K562 (cell line): ENCODE results near the gene LHX3. TPM values are rescaled to one million over a fixed set of nuclear protein-coding genes. Genes with fewer than 3 reads are reported as not detected.

Experiments used
- MAFK ChIP-seq: IDR thresholded peaks from 2 replicates; pipeline ENCODE4 v1.6.1; 2011; ENCODE audit warnings: low read length, improper control_type of control experiment
- MEIS2 ChIP-seq: fragments of 450-650 bp; IDR thresholded peaks from 2 replicates; pipeline ENCODE4 v1.6.1; 2014; ENCODE audit warnings: mild to moderate bottlenecking; ENCODE audit not compliant: partially characterized antibody
- MYC ChIP-seq, 2 experiments: fragments of 250-450 bp in 1 of 2; sonication (Bioruptor Pico) in 1 of 2; IDR thresholded peaks; 2 replicates each; pipeline versions ENCODE4 v1.5.1 to v1.6.1; 2012 to 2021; ENCODE audit warnings: low read depth in 2 of 2, borderline replicate concordance in 1 of 2, improper control_type of control experiment in 1 of 2, low read length in 1 of 2, mild to moderate bottlenecking in 1 of 2, moderate library complexity in 1 of 2
- PCBP1 ChIP-seq: fragments of 200-400 bp; formaldehyde crosslinking; IDR thresholded peaks from 2 replicates; pipeline ENCODE4 v1.6.1; 2018; ENCODE audit warnings: mild to moderate bottlenecking, low read depth, low read length; ENCODE audit not compliant: poor library complexity, severe bottlenecking
- REST ChIP-seq, 2 experiments: fragments of 450-650 bp; formaldehyde crosslinking in 1 of 2; IDR thresholded peaks; 2 replicates each; pipeline versions ENCODE4 v1.4.0 to v1.6.1; 2014 to 2020; ENCODE audit warnings: mild to moderate bottlenecking in 2 of 2, borderline replicate concordance in 1 of 2, low read depth in 1 of 2
- SNIP1 ChIP-seq: fragments of 450-650 bp; IDR thresholded peaks from 2 replicates; pipeline ENCODE4 v1.7.1; 2017; ENCODE audit warnings: low read depth, mild to moderate bottlenecking
- STAT5B ChIP-seq: fragments of 250-450 bp; sonication (Bioruptor Pico); IDR thresholded peaks from 2 replicates; pipeline ENCODE4 v1.8.0; 2021; ENCODE audit warnings: mild to moderate bottlenecking, inconsistent platforms
- ZBTB34 ChIP-seq: fragments of 250-450 bp; sonication (Bioruptor Pico); IDR thresholded peaks from 2 replicates; pipeline ENCODE4 v1.8.0; 2021; ENCODE audit warnings: mild to moderate bottlenecking, moderate library complexity
- ZNF174 ChIP-seq: fragments of 250-450 bp; sonication (Bioruptor Pico); IDR thresholded peaks from 2 replicates; pipeline ENCODE4 v1.4.0; 2020; ENCODE audit warnings: mild to moderate bottlenecking
- ZNF277 ChIP-seq: fragments of 250-450 bp; sonication (Bioruptor Pico); IDR thresholded peaks from 2 replicates; pipeline ENCODE4 v1.8.0; 2022; ENCODE audit warnings: inconsistent platforms, mild to moderate bottlenecking, moderate library complexity, borderline replicate concordance
- ZNF408 ChIP-seq: fragments of 250-450 bp; sonication (Bioruptor Pico); IDR thresholded peaks from 2 replicates; pipeline ENCODE4 v1.4.0; 2020; ENCODE audit warnings: low read depth, mild to moderate bottlenecking, moderate library complexity
- polyA plus RNA-seq, 8 experiments: library from polyadenylated mRNA; depleted of rRNA in 4 of 8; stranded (reverse) in 5 of 8; unstranded in 3 of 8; fragments of >200 nt; fragmentation: Nextera tagmentation in 2 of 8; fragmentation: Illumina TruSeq in 1 of 8; extraction: Ambion mirVana in 2 of 8; extraction: Trizol in 1 of 8; gene quantifications; 2 replicates each; pipeline versions ENCODE4 v1.2.1 to v1.2.3, GENCODE V29; 2011 to 2014; ENCODE audit warnings: inconsistent platforms in 1 of 8, missing spikeins in 1 of 8
- total RNA-seq, 7 experiments: library from RNA; depleted of rRNA in 6 of 7; stranded (reverse); fragments of >200 nt in 6 of 7; fragmentation: Illumina TruSeq in 2 of 7; extraction: Trizol in 2 of 7; gene quantifications; 2 replicates each; pipeline versions ENCODE4 v1.2.1 to v1.2.3, GENCODE V29; 2011 to 2021; ENCODE audit warnings: low replicate concordance in 1 of 7

The LHX3 gene
- total and polyA plus RNA-seq, 9 of the 15 experiments (the other 6 are each of a cell fraction or from before 2014, with no cell fraction given) = 0.09 TPM; not detected in 8

GRCh38 chr9:136198605-136199083, 6.3 kb downstream of the LHX3 start (continued):
- no peak for TF ChIP-seq REST (IDR thresholded peaks at IDR 0.05; ENCODE audit: borderline replicate concordance)
- TF ChIP-seq REST (CRISPR knock-in tag; IDR thresholded peaks at IDR 0.05; ENCODE audit: low read depth) = no peak
- TF ChIP-seq SNIP1 = no peak
- no peak for TF ChIP-seq MAFK
- TF ChIP-seq ZNF174 = no peak
- no peak for TF ChIP-seq PCBP1
- no peak for TF ChIP-seq ZBTB34 (CRISPR knock-in tag)
- no peak for TF ChIP-seq ZNF408 (CRISPR knock-in tag)
- no peak for TF ChIP-seq ZNF277 (CRISPR knock-in tag)
- no peak for TF ChIP-seq STAT5B
- TF ChIP-seq MEIS2 = no peak
- 0 out of 2 replicates have a peak, but pooled peaks have one; percentile 26 for TF ChIP-seq MYC (IDR thresholded peaks at IDR 0.05; ENCODE audit: low read depth, low read length)
- no peak for TF ChIP-seq MYC (CRISPR knock-in tag; IDR thresholded peaks at IDR 0.05; ENCODE audit: borderline replicate concordance, low read depth)
